Measurements from ENCODE around the gene SERINC5.

SERINC5 gene

GRCh38 chr5:80175337-80175736 is 80.5 kb downstream of the SERINC5 start:
- Histone ChIP-seq H2AFZ (ENCODE audit: low read length) (no peak overlapping the region), H3K9me2 (replicated peaks; ENCODE audit: insufficient read depth, low read length) (no peaks in the 10 kb centered on the region), H3K36me3 (replicated peaks; ENCODE audit: insufficient read depth, low read length) (no peaks in the 10 kb centered on the region), H3K4me2 (ENCODE audit: low read depth, low read length) (no peak overlapping the region), H3K27me3 (replicated peaks; ENCODE audit: insufficient read depth, low read length) (no peaks in the 10 kb centered on the region), H3K79me2 (ENCODE audit: low read length) (no peaks in the 10 kb centered on the region), H3F3A (ENCODE audit: insufficient read depth, low read length) (no peaks in the 10 kb centered on the region), H4K20me1 (ENCODE audit: insufficient read depth, low read length) (no peaks in the 10 kb centered on the region), H3K27ac (ENCODE audit: low read length) (no peak overlapping the region), H3K4me3 (ENCODE audit: low read length) (no peak overlapping the region), H3K9me3 (replicated peaks; ENCODE audit: insufficient read depth, low read length) (no peaks in the 10 kb centered on the region), H3K4me1 (ENCODE audit: low read length) (no peaks in the 10 kb centered on the region), H3K9ac (ENCODE audit: low read length) (no peak overlapping the region)
- DNase-seq: no peak
- TF ChIP-seq EZH2 (optimal IDR thresholded peaks at IDR 0.05; ENCODE audit: low read depth, low read length): no peak
- no peak for TF ChIP-seq EZH2phosphoT487 (IDR thresholded peaks at IDR 0.05; ENCODE audit: low read length)

- Histone ChIP-seq H3K4me3 (ENCODE audit: low read length) (no peak overlapping the region), H3K4me1 (ENCODE audit: low read length) (no peaks in the 10 kb centered on the region), H3K79me2 (ENCODE audit: low read length) (no peaks in the 10 kb centered on the region), H3K27me3 (replicated peaks; ENCODE audit: insufficient read depth, low read length) (no peaks in the 10 kb centered on the region), H3K27ac (ENCODE audit: low read length) (no peak overlapping the region), H2AFZ (ENCODE audit: low read length) (no peak overlapping the region), H4K20me1 (ENCODE audit: insufficient read depth, low read length) (no peaks in the 10 kb centered on the region), H3K4me2 (ENCODE audit: low read depth, low read length) (no peak overlapping the region), H3K9ac (ENCODE audit: low read length) (no peak overlapping the region), H3K9me3 (replicated peaks; ENCODE audit: insufficient read depth, low read length) (no peaks in the 10 kb centered on the region), H3K36me3 (replicated peaks; ENCODE audit: insufficient read depth, low read length) (no peaks in the 10 kb centered on the region), H3F3A (ENCODE audit: insufficient read depth, low read length) (no peaks in the 10 kb centered on the region), H3K9me2 (replicated peaks; ENCODE audit: insufficient read depth, low read length) (no peaks in the 10 kb centered on the region)
- no peak for DNase-seq
- no peak for TF ChIP-seq EZH2 (optimal IDR thresholded peaks at IDR 0.05; ENCODE audit: low read depth, low read length)
- TF ChIP-seq, protein P1, sequence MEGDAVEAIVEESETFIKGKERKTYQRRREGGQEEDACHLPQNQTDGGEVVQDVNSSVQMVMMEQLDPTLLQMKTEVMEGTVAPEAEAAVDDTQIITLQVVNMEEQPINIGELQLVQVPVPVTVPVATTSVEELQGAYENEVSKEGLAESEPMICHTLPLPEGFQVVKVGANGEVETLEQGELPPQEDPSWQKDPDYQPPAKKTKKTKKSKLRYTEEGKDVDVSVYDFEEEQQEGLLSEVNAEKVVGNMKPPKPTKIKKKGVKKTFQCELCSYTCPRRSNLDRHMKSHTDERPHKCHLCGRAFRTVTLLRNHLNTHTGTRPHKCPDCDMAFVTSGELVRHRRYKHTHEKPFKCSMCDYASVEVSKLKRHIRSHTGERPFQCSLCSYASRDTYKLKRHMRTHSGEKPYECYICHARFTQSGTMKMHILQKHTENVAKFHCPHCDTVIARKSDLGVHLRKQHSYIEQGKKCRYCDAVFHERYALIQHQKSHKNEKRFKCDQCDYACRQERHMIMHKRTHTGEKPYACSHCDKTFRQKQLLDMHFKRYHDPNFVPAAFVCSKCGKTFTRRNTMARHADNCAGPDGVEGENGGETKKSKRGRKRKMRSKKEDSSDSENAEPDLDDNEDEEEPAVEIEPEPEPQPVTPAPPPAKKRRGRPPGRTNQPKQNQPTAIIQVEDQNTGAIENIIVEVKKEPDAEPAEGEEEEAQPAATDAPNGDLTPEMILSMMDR (IDR thresholded peaks at IDR 0.05; ENCODE audit: low read length): no peak
- no peak for TF ChIP-seq EZH2phosphoT487 (IDR thresholded peaks at IDR 0.05; ENCODE audit: low read length)
Observed at GRCh38 chr5:80174790-80175189, 81.1 kb downstream of the SERINC5 start.

DNA sequence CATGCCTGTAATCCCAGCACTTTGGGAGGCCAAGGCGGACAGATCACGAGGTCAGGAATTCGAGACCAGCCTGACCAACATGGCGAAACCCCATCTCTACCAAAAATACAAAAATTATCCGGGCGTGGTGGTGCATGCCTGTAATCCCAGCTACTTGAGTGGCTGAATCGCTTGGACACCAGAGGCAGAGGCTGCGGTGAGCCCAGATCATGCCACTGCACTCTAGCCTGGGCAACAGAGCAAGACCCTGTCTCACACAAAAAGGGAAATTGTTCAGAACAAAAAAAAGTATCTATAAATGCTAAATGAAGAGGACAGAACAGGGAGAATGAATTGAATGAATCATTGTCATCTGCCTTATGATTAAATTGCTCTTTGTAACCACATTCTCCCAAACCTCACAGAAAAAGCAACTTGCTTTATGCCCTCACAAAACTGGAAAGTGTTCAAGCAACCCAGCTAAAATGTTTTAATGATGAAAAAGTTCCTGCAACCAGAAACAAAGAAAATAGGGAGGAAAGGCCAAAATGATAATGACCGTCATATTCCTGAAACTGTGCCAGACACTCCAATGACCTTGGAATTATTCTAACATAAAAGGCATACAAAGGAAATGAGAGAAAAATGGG is 83.7 kb downstream of the SERINC5 start:
- no peaks in the 10 kb centered on the region for H3F3A ChIP-seq (ENCODE audit: insufficient read depth, low read length)
- no peak overlapping the region for H3K4me2 ChIP-seq (ENCODE audit: low read depth, low read length)
- DNase-seq: no peak
- H2AFZ ChIP-seq (ENCODE audit: low read length): no peak overlapping the region
- no peaks in the 10 kb centered on the region for H3K4me1 ChIP-seq (ENCODE audit: low read length)
- no peak overlapping the region for H3K9ac ChIP-seq (ENCODE audit: low read length)
- no peaks in the 10 kb centered on the region for H4K20me1 ChIP-seq (ENCODE audit: insufficient read depth, low read length)
- no peak for TF ChIP-seq EZH2 (optimal IDR thresholded peaks at IDR 0.05; ENCODE audit: low read depth, low read length)
- TF ChIP-seq, protein P1 (IDR thresholded peaks at IDR 0.05; ENCODE audit: low read length): no peak
- TF ChIP-seq EZH2phosphoT487 (IDR thresholded peaks at IDR 0.05; ENCODE audit: low read length): no peak
- H3K9me2 ChIP-seq (replicated peaks; ENCODE audit: insufficient read depth, low read length): no peaks in the 10 kb centered on the region
- H3K4me3 ChIP-seq (ENCODE audit: low read length): no peak overlapping the region
- no peaks in the 10 kb centered on the region for H3K79me2 ChIP-seq (ENCODE audit: low read length)
- no peak overlapping the region for H3K27ac ChIP-seq (ENCODE audit: low read length)
- no peaks in the 10 kb centered on the region for H3K9me3 ChIP-seq (replicated peaks; ENCODE audit: insufficient read depth, low read length)
- H3K27me3 ChIP-seq (replicated peaks; ENCODE audit: insufficient read depth, low read length): no peaks in the 10 kb centered on the region
- H3K36me3 ChIP-seq (replicated peaks; ENCODE audit: insufficient read depth, low read length): no peaks in the 10 kb centered on the region

- H4K20me1 ChIP-seq (ENCODE audit: insufficient read depth, low read length): no peaks in the 10 kb centered on the region
- no peak overlapping the region for H2AFZ ChIP-seq (ENCODE audit: low read length)
- no peaks in the 10 kb centered on the region for H3F3A ChIP-seq (ENCODE audit: insufficient read depth, low read length)
- H3K4me1 ChIP-seq (ENCODE audit: low read length): no peaks in the 10 kb centered on the region
- H3K9me3 ChIP-seq (replicated peaks; ENCODE audit: insufficient read depth, low read length): no peaks in the 10 kb centered on the region
- no peak overlapping the region for H3K4me3 ChIP-seq (ENCODE audit: low read length)
- H3K79me2 ChIP-seq (ENCODE audit: low read length): no peaks in the 10 kb centered on the region
- H3K27ac ChIP-seq (ENCODE audit: low read length): no peak overlapping the region
- no peak for DNase-seq
- H3K9me2 ChIP-seq (replicated peaks; ENCODE audit: insufficient read depth, low read length): no peaks in the 10 kb centered on the region
- no peaks in the 10 kb centered on the region for H3K36me3 ChIP-seq (replicated peaks; ENCODE audit: insufficient read depth, low read length)
- no peaks in the 10 kb centered on the region for H3K27me3 ChIP-seq (replicated peaks; ENCODE audit: insufficient read depth, low read length)
- TF ChIP-seq EZH2phosphoT487 (IDR thresholded peaks at IDR 0.05; ENCODE audit: low read length): no peak
- TF ChIP-seq EZH2 (optimal IDR thresholded peaks at IDR 0.05; ENCODE audit: low read depth, low read length): no peak
- TF ChIP-seq, protein P1 (IDR thresholded peaks at IDR 0.05; ENCODE audit: low read length): no peak
- H3K9ac ChIP-seq (ENCODE audit: low read length): no peak overlapping the region
- H3K4me2 ChIP-seq (ENCODE audit: low read depth, low read length): no peak overlapping the region
Observed at GRCh38 chr5:80170117-80170535, 85.7 kb downstream of the SERINC5 start.

Data from MM.1S (cell line).